GM11168 (cell line): Measurements from ENCODE around the gene PTPN7.

Experiments used
- in situ Hi-C: fragments of 300-500 bp; cut with MboI; formaldehyde crosslinking; loops from one replicate; pipeline ENCODE4 v1.12.0; 2022; ENCODE audit warnings: low sequenced_read_pairs; ENCODE audit not compliant: unreplicated experiment

Gene PTPN7

GRCh38 chr1:202113690-202114300 is 46.6 kb downstream of the PTPN7 start:
- in situ Hi-C loops: loop anchor here (25.0 kb wide), 1 partner anchor 226 kb away; the partner anchor contains the start of gene SHISA4

DNA sequence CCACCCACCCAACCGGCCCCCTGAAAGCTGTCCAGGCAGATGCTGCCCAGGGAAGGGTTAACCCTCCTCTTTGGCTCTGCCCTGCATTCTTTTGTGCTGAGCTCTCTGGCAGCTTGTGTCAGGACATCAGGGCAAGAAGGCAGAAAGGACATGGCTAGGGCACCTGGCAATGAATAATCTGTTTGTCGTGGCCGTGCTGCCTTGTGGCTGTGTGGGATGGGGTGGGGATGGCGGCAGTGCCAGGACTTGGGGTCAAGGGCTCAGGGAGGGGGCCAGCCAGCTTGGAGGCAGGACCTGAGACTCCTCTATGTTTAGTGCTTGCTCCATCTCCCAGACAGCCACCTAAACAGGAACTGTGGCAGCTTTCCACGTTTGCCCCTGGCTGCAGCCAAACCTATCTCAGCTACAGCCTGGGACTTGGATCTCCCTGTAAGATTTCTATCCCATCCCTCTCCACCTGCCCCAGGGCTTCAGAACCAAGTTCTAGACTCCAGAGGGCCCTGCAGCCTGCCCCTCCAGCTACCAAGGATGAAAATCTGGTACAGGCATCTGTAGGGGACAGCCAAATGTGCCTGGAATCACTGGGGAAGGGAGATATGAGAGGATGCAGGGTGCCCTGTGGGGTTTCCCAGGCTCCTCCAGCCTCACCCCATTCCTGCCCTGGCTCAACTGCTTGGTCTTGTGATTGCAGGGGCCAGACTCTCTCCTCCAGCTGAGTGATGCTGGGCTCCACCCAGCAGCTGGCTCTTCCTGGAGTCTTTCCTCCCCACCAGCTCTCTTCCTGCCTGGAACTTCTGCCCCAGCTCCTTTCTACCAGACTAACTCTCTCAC is 47.3 kb downstream of the PTPN7 start:
- in situ Hi-C loops: loop anchor here (25.0 kb wide), 1 partner anchor 226 kb away; the partner anchor contains the start of gene SHISA4

DNA sequence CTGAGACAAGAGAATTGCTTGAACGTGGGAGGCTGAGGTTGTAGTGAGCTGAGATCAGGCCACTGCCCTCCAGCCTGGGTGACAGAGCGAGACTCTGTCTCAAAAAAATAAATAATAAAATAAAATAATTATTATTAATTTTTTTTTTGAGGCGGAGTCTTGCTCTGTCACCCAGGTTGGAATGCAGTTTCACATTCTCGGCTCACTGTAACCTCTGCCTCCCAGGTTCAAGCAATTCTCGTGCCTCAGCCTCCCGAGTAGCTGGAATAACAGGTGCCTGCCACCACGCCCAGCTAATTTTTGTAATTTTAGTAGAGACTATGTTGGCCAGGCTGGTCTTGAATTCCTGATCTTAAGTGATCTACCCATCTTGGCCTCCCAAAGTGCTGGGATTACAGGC is 48.8 kb downstream of the PTPN7 start:
- in situ Hi-C loops: loop anchor here (25.0 kb wide), 1 partner anchor 224 kb away; the partner anchor contains the start of gene SHISA4

- in situ Hi-C loops: loop anchor here (25.0 kb wide), 1 partner anchor 224 kb away; the partner anchor contains the start of gene SHISA4
These were observed 49.4 kb downstream of the PTPN7 start for GRCh38 chr1:202110977-202111376.

- in situ Hi-C loops: loop anchor here (25.0 kb wide), 1 partner anchor 221 kb away; the partner anchor contains the start of gene SHISA4
These were observed 52.3 kb downstream of the PTPN7 start for GRCh38 chr1:202107801-202108731.

- in situ Hi-C loops: loop anchor here (25.0 kb wide), 1 partner anchor 220 kb away; the partner anchor contains the start of gene SHISA4
These were observed 53.1 kb downstream of the PTPN7 start for GRCh38 chr1:202107321-202107761.

- in situ Hi-C loops: loop anchor here (25.0 kb wide), 1 partner anchor 219 kb away; the partner anchor contains the start of gene SHISA4
These were observed 53.8 kb downstream of the PTPN7 start for GRCh38 chr1:202106340-202107254.

DNA sequence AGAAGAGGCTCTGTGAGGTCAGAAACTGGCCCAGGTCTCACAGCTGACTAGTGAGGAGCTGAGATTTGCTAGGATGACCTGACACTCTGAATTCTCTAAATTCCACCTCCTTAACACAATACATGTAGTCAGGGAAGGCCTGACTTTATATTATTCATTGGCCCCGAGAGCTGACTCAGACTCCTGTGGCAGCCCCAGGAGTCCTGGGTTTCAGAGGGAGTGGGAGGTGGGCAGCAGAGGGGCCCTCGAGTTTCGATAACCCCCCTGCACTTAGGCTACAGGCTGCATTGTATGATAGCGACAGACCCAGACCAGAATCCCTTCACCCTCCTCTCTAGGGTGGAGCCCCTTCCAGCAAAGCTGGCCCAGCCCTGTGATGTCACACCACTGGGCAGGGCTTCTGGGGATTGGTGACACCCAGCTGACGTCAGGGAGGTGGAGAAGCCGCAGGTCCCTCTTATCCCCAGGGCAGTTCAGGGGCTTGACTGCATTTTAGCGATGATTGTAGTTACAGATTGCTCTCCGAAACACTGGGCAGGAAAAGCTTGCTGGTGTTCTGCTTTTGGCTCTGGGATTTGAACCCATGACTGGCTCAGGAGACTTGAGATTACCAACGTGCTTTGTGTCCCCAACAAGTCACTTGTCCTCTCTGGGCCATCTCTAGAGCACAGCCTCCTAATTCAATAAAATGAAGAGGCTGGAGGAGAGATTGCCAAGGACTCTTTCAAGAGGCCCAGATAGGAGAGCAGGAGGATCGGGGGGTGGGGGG is 54.6 kb downstream of the PTPN7 start:
- in situ Hi-C loops: loop anchor here (25.0 kb wide), 1 partner anchor 218 kb away; the partner anchor contains the start of gene SHISA4

GRCh38 chr1:202104073-202104472 is 56.3 kb downstream of the PTPN7 start:
- in situ Hi-C loops: loop anchor here (25.0 kb wide), 1 partner anchor 217 kb away; the partner anchor contains the start of gene SHISA4

- in situ Hi-C loops: loop anchor here (25.0 kb wide), 1 partner anchor 214 kb away; the partner anchor contains the start of gene SHISA4
These were observed 59.2 kb downstream of the PTPN7 start for GRCh38 chr1:202101184-202101583.
